GM23338 (cell line): Measurements from ENCODE around the gene KDM4C. TPM values are rescaled to one million over a fixed set of nuclear protein-coding genes. Genes with fewer than 3 reads are reported as not detected.

Experiments
- ATAC-seq: fragments of 200-7000 bp; cut with Tn5 transposase; 3 replicates; pipeline ENCODE4 v1.9.1; 2020
- DNase-seq: peaks from one replicate; pipeline ENCODE4 v3.0.0-alpha.2; 2015; ENCODE audit warnings: low spot score
- H2AFZ ChIP-seq: fragments of 200-600 bp; sonication (generic); 2 replicates; pipeline ENCODE4 v1.8.0; 2016; ENCODE audit warnings: antibody characterized with exemption, mild to moderate bottlenecking, moderate library complexity
- H3F3A ChIP-seq: fragments of 200-600 bp; sonication (generic); replicated peaks from 2 replicates; pipeline ENCODE4 v1.8.0; 2017; ENCODE audit warnings: antibody characterized with exemption, mixed run types, low read depth
- H3K27ac ChIP-seq: fragments of 200-600 bp; sonication (generic); 2 replicates; pipeline ENCODE4 v1.6.1; 2016; ENCODE audit warnings: low read depth
- H3K27me3 ChIP-seq: fragments of 200-600 bp; sonication (generic); 2 replicates; pipeline ENCODE4 v1.8.0; 2016; ENCODE audit warnings: mild to moderate bottlenecking, mixed run types, moderate library complexity; ENCODE audit not compliant: insufficient read depth
- H3K36me3 ChIP-seq: fragments of 200-600 bp; sonication (generic); 2 replicates; pipeline ENCODE4 v1.8.0; 2016; ENCODE audit warnings: mild to moderate bottlenecking; ENCODE audit not compliant: insufficient read depth
- H3K4me1 ChIP-seq: fragments of 200-600 bp; sonication (generic); 2 replicates; pipeline ENCODE4 v1.8.0; 2016; ENCODE audit warnings: mild to moderate bottlenecking, moderate library complexity; ENCODE audit not compliant: insufficient read depth
- H3K4me2 ChIP-seq: fragments of 200-600 bp; sonication (generic); 2 replicates; pipeline ENCODE4 v1.7.1; 2017; ENCODE audit warnings: mixed run types
- H3K4me3 ChIP-seq: fragments of 200-600 bp; sonication (generic); 2 replicates; pipeline ENCODE4 v1.6.1; 2016; ENCODE audit warnings: mixed run types
- H3K79me2 ChIP-seq: fragments of 200-600 bp; sonication (generic); replicated peaks from 2 replicates; pipeline ENCODE4 v1.8.0; 2017; ENCODE audit warnings: mild to moderate bottlenecking; ENCODE audit not compliant: insufficient read depth
- H3K9me2 ChIP-seq: fragments of 200-600 bp; sonication (generic); 2 replicates; pipeline ENCODE4 v1.8.0; 2017; ENCODE audit not compliant: insufficient read depth
- H4K20me1 ChIP-seq: fragments of 200-600 bp; sonication (generic); replicated peaks from 2 replicates; pipeline ENCODE4 v1.8.0; 2017; ENCODE audit warnings: mild to moderate bottlenecking; ENCODE audit not compliant: insufficient read depth
- H3K27ac Mint-ChIP-seq: 2 replicates; pipeline ENCODE4 v1.8.0; 2020; ENCODE audit warnings: inconsistent platforms, mild to moderate bottlenecking, moderate library complexity, mixed read lengths
- H3K27me3 Mint-ChIP-seq: 3 replicates; pipeline ENCODE4 v1.8.0; 2022; ENCODE audit warnings: low read depth, mild to moderate bottlenecking, moderate library complexity, mixed read lengths, inconsistent platforms; ENCODE audit not compliant: insufficient read depth, poor library complexity
- H3K36me3 Mint-ChIP-seq: 3 replicates; pipeline ENCODE4 v1.8.0; 2021; ENCODE audit warnings: low read depth, mild to moderate bottlenecking, inconsistent platforms, moderate library complexity, mixed read lengths
- H3K4me1 Mint-ChIP-seq: 3 replicates; pipeline ENCODE4 v1.8.0; 2020; ENCODE audit warnings: mild to moderate bottlenecking, inconsistent platforms, mixed read lengths
- H3K4me3 Mint-ChIP-seq: 3 replicates; pipeline ENCODE4 v1.8.0; 2021; ENCODE audit warnings: moderate library complexity, mild to moderate bottlenecking, inconsistent platforms, mixed read lengths
- H3K9me3 Mint-ChIP-seq: 3 replicates; pipeline ENCODE4 v1.8.0; 2020; ENCODE audit warnings: moderate library complexity, mild to moderate bottlenecking, inconsistent platforms, mixed read lengths
- ETS1 ChIP-seq: IDR thresholded peaks from 2 replicates; pipeline ENCODE4 v1.6.1; 2016; ENCODE audit warnings: antibody characterized with exemption
- EZH2phosphoT487 ChIP-seq: fragments of 200-600 bp; sonication (generic); IDR thresholded peaks from one replicate; pipeline ENCODE4 v1.8.1; 2018; ENCODE audit warnings: antibody characterized with exemption; ENCODE audit not compliant: unreplicated experiment
- JUNB ChIP-seq: IDR thresholded peaks from one replicate; pipeline ENCODE4 v1.6.1; 2016; ENCODE audit warnings: antibody characterized with exemption; ENCODE audit not compliant: unreplicated experiment
- REST ChIP-seq: IDR thresholded peaks from one replicate; pipeline ENCODE4 v1.6.1; 2018; ENCODE audit warnings: antibody characterized with exemption; ENCODE audit not compliant: unreplicated experiment
- ZNF114 ChIP-seq: fragments of 250-450 bp; sonication (Bioruptor Pico); IDR thresholded peaks from 2 replicates; pipeline ENCODE4 v1.5.0; 2020; ENCODE audit warnings: mild to moderate bottlenecking, moderate library complexity
- ZNF331 ChIP-seq: fragments of 250-450 bp; sonication (Bioruptor Pico); IDR thresholded peaks from 2 replicates; pipeline ENCODE4 v1.5.0; 2020; ENCODE audit warnings: low read depth, mild to moderate bottlenecking, moderate library complexity
- polyA plus RNA-seq: library from polyadenylated mRNA; unstranded; fragments of >200 nt; fragmentation: Nextera tagmentation; extraction: Ambion mirVana; gene quantifications from 2 replicates; pipeline ENCODE4 v1.2.1, GENCODE V29; 2016
- total RNA-seq: library from RNA; depleted of rRNA; stranded (reverse); fragments of >200 nt; shearing (Covaris generic); gene quantifications from 2 replicates; pipeline ENCODE4 v1.2.3, GENCODE V29; 2014

KDM4C gene
- total and polyA plus RNA-seq, 2 experiments from 2014 or later: 12.0 to 43.8 TPM

- no peak for TF ChIP-seq REST
These were observed 418.8 kb downstream of the KDM4C start (continued) for GRCh38 chr9:7176561-7176960.

GRCh38 chr9:7177383-7177782 lies 419.6 kb downstream of the KDM4C start:
- ATAC-seq: no peak

More at GRCh38 chr9:7177383-7177782, 419.6 kb downstream of the KDM4C start:
- DNase-seq: no peak
- Histone ChIP-seq H2AFZ (no peak overlapping the region), H3K36me3 (no peaks in the 10 kb centered on the region; the same call in 1 of the 2 replicates), H3F3A (no peaks in the 10 kb centered on the region), H3K79me2 (no peaks in the 10 kb centered on the region), H3K4me3 (no peak overlapping the region), H3K4me2 (no peak overlapping the region), H3K27ac (no peak overlapping the region), H4K20me1 (no peaks in the 10 kb centered on the region; the same call in 1 of the 2 replicates), H3K4me1 (no peaks in the 10 kb centered on the region), H3K9me2 (peaks cover 9% of the 10 kb centered on the region; the same call in 1 of the 2 replicates), H3K27me3 (no peaks in the 10 kb centered on the region)
- Mint-ChIP-seq H3K27me3 (peaks cover 3% of the 10 kb centered on the region), H3K9me3 (peaks cover under 1% of the 10 kb centered on the region; the same call in 1 of the 3 replicates), H3K36me3 (peaks cover 20% of the 10 kb centered on the region), H3K4me3 (no peak overlapping the region), H3K4me1 (peaks cover 10% of the 10 kb centered on the region), H3K27ac (no peak overlapping the region)
- TF ChIP-seq ETS1: no peak
- TF ChIP-seq REST: no peak
- TF ChIP-seq ZNF114 (CRISPR knock-in tag): no peak
- TF ChIP-seq ZNF331 (CRISPR knock-in tag): no peak
- no peak for TF ChIP-seq EZH2phosphoT487
- TF ChIP-seq JUNB: no peak
